8988T (cell line): Measurements from ENCODE around the gene SCN8A.
"Not testable (repeated sequence)": the region's sequence is repeated elsewhere in the genome, so short reads cannot be mapped to it uniquely, and the experiment has no call there.

ENCODE experiments used
- DNase-seq: peaks from one replicate; pipeline ENCODE4 v3.0.0; 2011

SCN8A gene

GRCh38 chr12:51626115-51626514 is 35.1 kb downstream of the SCN8A start:
- DNase-seq = no peak

GRCh38 chr12:51626629-51627028 is 35.6 kb downstream of the SCN8A start:
- DNase-seq = no peak

- no peak for DNase-seq
Observed at GRCh38 chr12:51630256-51630880, 39.3 kb downstream of the SCN8A start.

- no peak for DNase-seq
Observed at GRCh38 chr12:51630986-51631385, 40.0 kb downstream of the SCN8A start.

- DNase-seq = no peak
Observed at GRCh38 chr12:51631591-51631990, 40.6 kb downstream of the SCN8A start.

- DNase-seq = no peak
Observed at GRCh38 chr12:51632623-51633022, 41.6 kb downstream of the SCN8A start.

- no peak for DNase-seq
Observed at GRCh38 chr12:51635346-51635745, 44.3 kb downstream of the SCN8A start.

GRCh38 chr12:51636581-51636980 is 45.5 kb downstream of the SCN8A start:
- DNase-seq = no peak

GRCh38 chr12:51636986-51637385 is 46.0 kb downstream of the SCN8A start:
- DNase-seq = no peak

- DNase-seq = no peak
Observed at GRCh38 chr12:51639361-51639760, 48.3 kb downstream of the SCN8A start.

GRCh38 chr12:51642286-51642685 is 51.3 kb downstream of the SCN8A start:
- no peak for DNase-seq

- DNase-seq = no peak
Observed at GRCh38 chr12:51643951-51644350, 52.9 kb downstream of the SCN8A start.

- DNase-seq = not testable (repeated sequence)
Observed at GRCh38 chr12:51644691-51645090, 53.7 kb downstream of the SCN8A start.

- DNase-seq = no peak
Observed at GRCh38 chr12:51645961-51646360, 54.9 kb downstream of the SCN8A start.

- DNase-seq = no peak
Observed at GRCh38 chr12:51647647-51648046, 56.6 kb downstream of the SCN8A start.

GRCh38 chr12:51653431-51653830 is 62.4 kb downstream of the SCN8A start:
- DNase-seq = no peak

GRCh38 chr12:51661199-51661598 is 70.2 kb downstream of the SCN8A start:
- DNase-seq = no peak

GRCh38 chr12:51661836-51662235 is 70.8 kb downstream of the SCN8A start:
- no peak for DNase-seq

GRCh38 chr12:51662728-51663154 is 71.7 kb downstream of the SCN8A start:
- DNase-seq = no peak

- no peak for DNase-seq
Observed at GRCh38 chr12:51663390-51663789, 72.4 kb downstream of the SCN8A start.

- no peak for DNase-seq
Observed at GRCh38 chr12:51666696-51667095, 75.7 kb downstream of the SCN8A start.

- no peak for DNase-seq
Observed at GRCh38 chr12:51667269-51667668, 76.2 kb downstream of the SCN8A start.

- DNase-seq = no peak
Observed at GRCh38 chr12:51669271-51669670, 78.2 kb downstream of the SCN8A start.

- no peak for DNase-seq
Observed at GRCh38 chr12:51669996-51670395, 79.0 kb downstream of the SCN8A start.

- no peak for DNase-seq
Observed at GRCh38 chr12:51672334-51672733, 81.3 kb downstream of the SCN8A start.
